C4-2B (cell line): Measurements from ENCODE around the gene SEMA3F.

Experiments used
- ZFX ChIP-seq: fragments of 450-650 bp; IDR thresholded peaks from 2 replicates; pipeline ENCODE4 v1.6.1; 2017
- TF ChIP-seq, protein P1 (sequence below): fragments of 450-650 bp; conservative IDR thresholded peaks from 2 replicates; pipeline ENCODE4 v1.5.1; 2017; ENCODE audit warnings: mild to moderate bottlenecking

DNA sequence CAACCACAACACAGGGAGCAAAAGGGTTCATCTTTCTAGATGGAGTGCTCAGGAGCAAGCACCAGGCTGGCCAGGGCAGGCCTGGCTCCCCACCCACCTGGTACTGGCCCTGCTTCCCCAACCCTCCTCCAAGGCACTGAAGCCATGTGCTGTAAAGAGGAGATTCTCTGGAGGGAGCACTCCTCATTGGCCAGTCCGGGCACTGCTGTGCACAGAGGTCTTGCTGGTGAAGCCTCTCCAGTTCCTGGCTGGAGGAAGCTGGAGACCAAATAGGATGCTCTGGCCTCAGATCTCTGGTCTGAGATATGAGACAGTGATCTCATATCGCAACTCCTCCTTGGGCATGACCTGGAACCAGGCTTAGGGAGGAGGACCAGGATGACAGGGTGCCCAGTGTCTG is 7.7 kb upstream of the SEMA3F start:
- TF ChIP-seq, protein P1, sequence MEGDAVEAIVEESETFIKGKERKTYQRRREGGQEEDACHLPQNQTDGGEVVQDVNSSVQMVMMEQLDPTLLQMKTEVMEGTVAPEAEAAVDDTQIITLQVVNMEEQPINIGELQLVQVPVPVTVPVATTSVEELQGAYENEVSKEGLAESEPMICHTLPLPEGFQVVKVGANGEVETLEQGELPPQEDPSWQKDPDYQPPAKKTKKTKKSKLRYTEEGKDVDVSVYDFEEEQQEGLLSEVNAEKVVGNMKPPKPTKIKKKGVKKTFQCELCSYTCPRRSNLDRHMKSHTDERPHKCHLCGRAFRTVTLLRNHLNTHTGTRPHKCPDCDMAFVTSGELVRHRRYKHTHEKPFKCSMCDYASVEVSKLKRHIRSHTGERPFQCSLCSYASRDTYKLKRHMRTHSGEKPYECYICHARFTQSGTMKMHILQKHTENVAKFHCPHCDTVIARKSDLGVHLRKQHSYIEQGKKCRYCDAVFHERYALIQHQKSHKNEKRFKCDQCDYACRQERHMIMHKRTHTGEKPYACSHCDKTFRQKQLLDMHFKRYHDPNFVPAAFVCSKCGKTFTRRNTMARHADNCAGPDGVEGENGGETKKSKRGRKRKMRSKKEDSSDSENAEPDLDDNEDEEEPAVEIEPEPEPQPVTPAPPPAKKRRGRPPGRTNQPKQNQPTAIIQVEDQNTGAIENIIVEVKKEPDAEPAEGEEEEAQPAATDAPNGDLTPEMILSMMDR, result no peak
- TF ChIP-seq ZFX, result no peak
